ENCODE measurements around the gene ZNF333. TPM values are rescaled to one million over a fixed set of nuclear protein-coding genes. Genes with fewer than 3 reads are reported as not detected.
A peak's percentile ranks its signal among the peaks of the same experiment; 100 is the strongest.

The ZNF333 gene
- total and polyA plus RNA-seq, 7 donors, result 1.8 to 55.4 (median 27.2) TPM

- Histone ChIP-seq H3K9me3 (no peaks in the 10 kb centered on the region), H3K4me1 (no peaks in the 10 kb centered on the region), H3K4me3 (no peak overlapping the region), H3K27ac (no peak overlapping the region), H3K27me3 (no peaks in the 10 kb centered on the region), H3K36me3 (no peaks in the 10 kb centered on the region)
- WGBS, 2 donors, result 79 to 83% methylated on average over 6 of the region's 6 CpGs
- intact Hi-C loops (cut with DNase I), result no loop called here
- no peak for TF ChIP-seq EP300 (IDR thresholded peaks at IDR 0.05)
- no peak for TF ChIP-seq CTCF (IDR thresholded peaks at IDR 0.05)
- no peak for TF ChIP-seq POLR2AphosphoS5 (IDR thresholded peaks at IDR 0.05)
- TF ChIP-seq POLR2A (IDR thresholded peaks at IDR 0.05), result no peak
- no peak for DNase-seq
These were observed 58.8 kb downstream of the ZNF333 start for GRCh38 chr19:14748601-14749000.

- Histone ChIP-seq H3K27me3 (no peaks in the 10 kb centered on the region), H3K4me1 (no peaks in the 10 kb centered on the region), H3K27ac (no peak overlapping the region), H3K4me3 (no peak overlapping the region), H3K9me3 (no peaks in the 10 kb centered on the region), H3K36me3 (no peaks in the 10 kb centered on the region)
- intact Hi-C loops (cut with DNase I), result no loop called here
- WGBS, 2 donors, result 20 to 51% methylated on average over 16 of the region's 16 CpGs
- TF ChIP-seq EP300 (IDR thresholded peaks at IDR 0.05), result no peak
- no peak for TF ChIP-seq POLR2A (IDR thresholded peaks at IDR 0.05)
- no peak for TF ChIP-seq POLR2AphosphoS5 (IDR thresholded peaks at IDR 0.05)
- no peak for TF ChIP-seq CTCF (IDR thresholded peaks at IDR 0.05)
- peak; percentile 6 for DNase-seq
These were observed 69.0 kb downstream of the ZNF333 start for GRCh38 chr19:14758816-14759215.

- H3K27me3 ChIP-seq, result peaks cover 0 to 9% (median 0%) of the 10 kb centered on the region in 3 donors
- H3K4me3 ChIP-seq, result no peak overlapping the region
- H3K27ac ChIP-seq, result no peak overlapping the region
- 55 to 78% methylated on average over 5 of the region's 5 CpGs for WGBS, 2 donors
- TF ChIP-seq POLR2AphosphoS5 (IDR thresholded peaks at IDR 0.05), result no peak
- no peak for TF ChIP-seq CTCF (IDR thresholded peaks at IDR 0.05)
- TF ChIP-seq POLR2A (IDR thresholded peaks at IDR 0.05), result no peak
- TF ChIP-seq EP300 (IDR thresholded peaks at IDR 0.05), result no peak
- H3K9me3 ChIP-seq, result no peaks in the 10 kb centered on the region
- H3K4me1 ChIP-seq, result no peaks in the 10 kb centered on the region
- H3K36me3 ChIP-seq, result no peaks in the 10 kb centered on the region
- intact Hi-C loops (cut with DNase I), result no loop called here
- DNase-seq, result no peak
These were observed 71.8 kb downstream of the ZNF333 start for GRCh38 chr19:14761607-14762006.

GRCh38 chr19:14762111-14762510, 72.3 kb downstream of the ZNF333 start:
- Histone ChIP-seq H3K27me3 (peaks cover 0 to 9% (median 0%) of the 10 kb centered on the region in 3 donors), H3K9me3 (no peaks in the 10 kb centered on the region), H3K27ac (no peak overlapping the region), H3K4me3 (no peak overlapping the region), H3K4me1 (no peaks in the 10 kb centered on the region), H3K36me3 (no peaks in the 10 kb centered on the region)
- 81 to 86% methylated on average over 2 of the region's 2 CpGs for WGBS, 2 donors
- peak; percentile 8 for DNase-seq
- intact Hi-C loops (cut with DNase I), result no loop called here
- no peak for TF ChIP-seq POLR2A (IDR thresholded peaks at IDR 0.05)
- no peak for TF ChIP-seq EP300 (IDR thresholded peaks at IDR 0.05)
- TF ChIP-seq CTCF (IDR thresholded peaks at IDR 0.05), result no peak
- no peak for TF ChIP-seq POLR2AphosphoS5 (IDR thresholded peaks at IDR 0.05)

GRCh38 chr19:14763497-14764145, 73.8 kb downstream of the ZNF333 start:
- Histone ChIP-seq H3K4me3 (no peak overlapping the region), H3K27ac (no peak overlapping the region), H3K9me3 (no peaks in the 10 kb centered on the region), H3K36me3 (no peaks in the 10 kb centered on the region), H3K27me3 (peaks cover 0 to 9% (median 0%) of the 10 kb centered on the region in 3 donors), H3K4me1 (no peaks in the 10 kb centered on the region)
- WGBS, 2 donors, result 60 to 75% methylated on average over 4 of the region's 4 CpGs
- no peak for TF ChIP-seq POLR2A (IDR thresholded peaks at IDR 0.05)
- no peak for TF ChIP-seq CTCF (IDR thresholded peaks at IDR 0.05)
- no peak for TF ChIP-seq POLR2AphosphoS5 (IDR thresholded peaks at IDR 0.05)
- no peak for TF ChIP-seq EP300 (IDR thresholded peaks at IDR 0.05)
- DNase-seq, result peak; percentile 21
- intact Hi-C loops (cut with DNase I), result no loop called here

Data from sigmoid colon (tissue), 7 donors.